HepG2 (cell line): Measurements from ENCODE around the gene SYNE3. TPM values are rescaled to one million over a fixed set of nuclear protein-coding genes. Genes with fewer than 3 reads are reported as not detected.

ENCODE experiments used
- E2F5 ChIP-seq: sonication (generic); formaldehyde crosslinking; conservative IDR thresholded peaks from 2 replicates; pipeline ENCODE4 v1.4.0; 2020; ENCODE audit warnings: missing genetic modification reagents
- FOSL1 ChIP-seq: sonication (generic); formaldehyde crosslinking; IDR thresholded peaks from 2 replicates; pipeline ENCODE4 v1.9.0; 2021; ENCODE audit warnings: missing genetic modification reagents, borderline replicate concordance
- MAX ChIP-seq: IDR thresholded peaks from 2 replicates; pipeline ENCODE4 v1.6.1; 2012; ENCODE audit warnings: inconsistent platforms
- NFIC ChIP-seq: IDR thresholded peaks from 2 replicates; pipeline ENCODE4 v1.6.1; 2012; ENCODE audit warnings: mild to moderate bottlenecking, low read length, inconsistent platforms
- NR2C2 ChIP-seq: sonication (generic); formaldehyde crosslinking; IDR thresholded peaks from 2 replicates; pipeline ENCODE4 v1.4.0; 2020; ENCODE audit warnings: missing genetic modification reagents, mild to moderate bottlenecking, moderate library complexity, borderline replicate concordance
- PAWR ChIP-seq: sonication (generic); formaldehyde crosslinking; IDR thresholded peaks from 2 replicates; pipeline ENCODE4 v1.4.0; 2020; ENCODE audit warnings: missing genetic modification reagents, mild to moderate bottlenecking, borderline replicate concordance
- PLSCR1 ChIP-seq: sonication (generic); formaldehyde crosslinking; IDR thresholded peaks from 2 replicates; pipeline ENCODE4 v1.5.0; 2020; ENCODE audit warnings: missing genetic modification reagents, mild to moderate bottlenecking, borderline replicate concordance
- RERE ChIP-seq: IDR thresholded peaks from 2 replicates; pipeline ENCODE4 v1.6.1; 2016; ENCODE audit warnings: low read depth, missing genetic modification reagents, missing compliant biosample characterization
- RFX3 ChIP-seq: IDR thresholded peaks from 2 replicates; pipeline ENCODE4 v1.6.1; 2016; ENCODE audit warnings: missing biosample characterization, missing genetic modification reagents
- ZBTB33 ChIP-seq: sonication (generic); formaldehyde crosslinking; IDR thresholded peaks from 2 replicates; pipeline ENCODE4 v1.4.0; 2020; ENCODE audit warnings: missing genetic modification reagents
- ZFP82 ChIP-seq: sonication (generic); formaldehyde crosslinking; IDR thresholded peaks from 2 replicates; pipeline ENCODE4 v1.5.1; 2020; ENCODE audit warnings: mild to moderate bottlenecking, missing genetic modification reagents, borderline replicate concordance
- ZNF678 ChIP-seq: sonication (generic); formaldehyde crosslinking; IDR thresholded peaks from 2 replicates; pipeline ENCODE4 v1.4.0; 2020; ENCODE audit warnings: mild to moderate bottlenecking, missing genetic modification reagents
- polyA plus RNA-seq, 8 experiments: library from polyadenylated mRNA; depleted of rRNA in 3 of 8; stranded (reverse) in 7 of 8; unstranded in 1 of 8; fragments of >200 nt; fragmentation: Illumina TruSeq in 4 of 8; extraction: Trizol in 4 of 8; gene quantifications; 2 replicates each; pipeline versions ENCODE4 v1.2.1 to v1.2.3, GENCODE V29; 2011 to 2016; ENCODE audit warnings: low read depth in 4 of 8, missing spikeins in 1 of 8, mixed read lengths in 1 of 8; ENCODE audit not compliant: insufficient read depth in 1 of 8
- total RNA-seq, 5 experiments: library from RNA; depleted of rRNA; stranded (reverse); fragments of >200 nt; fragmentation: Illumina TruSeq; extraction: Trizol; gene quantifications; 2 replicates each; pipeline ENCODE4 v1.2.3, GENCODE V29; 2016; ENCODE audit warnings: low read depth in 1 of 5

Gene SYNE3
- total and polyA plus RNA-seq, 2 of the 13 experiments (the other 11 are each of a cell fraction or from before 2014, with no cell fraction given) = 7.8 to 8.0 TPM

- no peak for TF ChIP-seq E2F5 (CRISPR knock-in tag)
- peak; percentile 85 for TF ChIP-seq ZBTB33 (CRISPR knock-in tag)
- no peak for TF ChIP-seq RERE (CRISPR knock-in tag)
- TF ChIP-seq ZFP82 = no peak
- no peak for TF ChIP-seq ZNF678 (CRISPR knock-in tag)
- 0 out of 2 replicates have a peak, but pooled peaks have one; percentile 14 for TF ChIP-seq NR2C2 (CRISPR knock-in tag)
- no peak for TF ChIP-seq FOSL1 (CRISPR knock-in tag)
- TF ChIP-seq PLSCR1 (CRISPR knock-in tag) = no peak
- TF ChIP-seq NFIC = no peak
- TF ChIP-seq PAWR (CRISPR knock-in tag) = no peak
- no peak for TF ChIP-seq MAX
- TF ChIP-seq RFX3 (CRISPR knock-in tag) = no peak
These were observed 22.5 kb upstream of the SYNE3 start (continued) for GRCh38 chr14:95538801-95539509.
